Panc1 (cell line): ENCODE results near the gene BCCIP. TPM values are rescaled to one million over a fixed set of nuclear protein-coding genes. Genes with fewer than 3 reads are reported as not detected.

Source experiments
- ATAC-seq: fragments of 200-7000 bp; cut with Tn5 transposase; 2 replicates; pipeline ENCODE4 v1.9.1; 2020; ENCODE audit warnings: mild to moderate bottlenecking, moderate library complexity
- BruUV-seq: library from RNA; stranded (reverse); fragments of 400-500 nt; replicated peaks from 2 replicates; lab custom pipeline; 2021; lab: Mats Ljungman, UMichigan
- CTCF ChIA-PET: fragments of 300-600 bp; sonication (Branson Sonifier 250); formaldehyde crosslinking; loops from one replicate; lab custom pipeline; 2022; ENCODE audit warnings: antibody characterized with exemption; lab: Charles Lee
- POLR2A ChIA-PET: fragments of 300-600 bp; sonication (Branson Sonifier 250); formaldehyde crosslinking; loops from one replicate; lab custom pipeline; 2022; ENCODE audit warnings: antibody characterized with exemption; lab: Charles Lee
- DNase-seq: peaks from one replicate; pipeline ENCODE4 v3.0.0-alpha.2; 2010; ENCODE audit warnings: low read depth, low spot score
- H3K27ac ChIP-seq: 2 replicates; pipeline ENCODE4 v1.5.1; 2011; ENCODE audit warnings: mild to moderate bottlenecking, low read length, inconsistent platforms
- H3K27me3 ChIP-seq: fragments of 200-500 bp; sonication (Bioruptor generic); 2 replicates; pipeline ENCODE4 v1.6.0; 2014; ENCODE audit warnings: low read length, inconsistent platforms; ENCODE audit not compliant: control insufficient read depth, insufficient read depth
- H3K36me3 ChIP-seq: fragments of 200-500 bp; sonication (Bioruptor generic); 2 replicates; pipeline ENCODE4 v1.5.1; 2014; ENCODE audit warnings: inconsistent platforms, mild to moderate bottlenecking, low read length, moderate library complexity; ENCODE audit not compliant: control insufficient read depth, insufficient read depth
- H3K4me1 ChIP-seq: 2 replicates; pipeline ENCODE4 v1.5.1; 2011; ENCODE audit warnings: inconsistent platforms, mild to moderate bottlenecking, low read length, moderate library complexity; ENCODE audit not compliant: control insufficient read depth, insufficient read depth
- H3K4me3 ChIP-seq, 2 experiments: 2 replicates each; pipeline ENCODE4 v1.5.1; 2011 to 2012; ENCODE audit warnings: low read depth in 2 of 2, low read length in 2 of 2, mild to moderate bottlenecking in 2 of 2, inconsistent platforms in 1 of 2, moderate library complexity in 1 of 2
- H3K9me3 ChIP-seq: fragments of 200-500 bp; sonication (Bioruptor generic); 2 replicates; pipeline ENCODE4 v1.5.1; 2014; ENCODE audit warnings: low read depth, mild to moderate bottlenecking, inconsistent platforms, low read length, moderate library complexity; ENCODE audit not compliant: control insufficient read depth, insufficient read depth
- CTCF ChIP-seq: fragments of 450-650 bp; IDR thresholded peaks from 2 replicates; pipeline ENCODE4 v1.5.1; 2017; ENCODE audit warnings: mild to moderate bottlenecking
- POLR2AphosphoS5 ChIP-seq: IDR thresholded peaks from 2 replicates; pipeline ENCODE4 v1.6.1; 2012; ENCODE audit warnings: mild to moderate bottlenecking, low read depth, low read length, moderate library complexity
- REST ChIP-seq, 2 experiments: IDR thresholded peaks; 2 replicates each; pipeline ENCODE4 v1.6.1; 2011 to 2012; ENCODE audit warnings: low read depth in 2 of 2, control low read depth in 1 of 2, low read length in 1 of 2, mild to moderate bottlenecking in 1 of 2, moderate library complexity in 1 of 2; ENCODE audit not compliant: insufficient read depth in 1 of 2
- SIN3A ChIP-seq: IDR thresholded peaks from 2 replicates; pipeline ENCODE4 v1.6.1; 2012; ENCODE audit warnings: low read depth, mild to moderate bottlenecking, low read length, moderate library complexity, borderline replicate concordance; ENCODE audit not compliant: insufficient read depth
- TCF7L2 ChIP-seq: IDR thresholded peaks from 2 replicates; pipeline ENCODE4 v1.6.1; 2011; ENCODE audit warnings: mild to moderate bottlenecking, low read depth, low read length, inconsistent platforms
- in situ Hi-C: cut with HindIII; loops from 2 replicates; pipeline ENCODE4 v1.10.0; 2016; ENCODE audit warnings: low sequenced_read_pairs, low pct_unique_long_range_greater_than_20kb
- intact Hi-C: fragments of 100-400 bp; cut with micrococcal nuclease; formaldehyde crosslinking; loops from one replicate; pipeline ENCODE4 v1.10.0; 2022; ENCODE audit not compliant: unreplicated experiment
- total RNA-seq: library from RNA; stranded (reverse); gene quantifications from one replicate; pipeline ENCODE4 v1.2.1, GENCODE V29; 2021; ENCODE audit not compliant: unreplicated experiment

Gene BCCIP
- total RNA-seq, 1 experiment from 2014 or later, result 123 TPM

GRCh38 chr10:125827133-125827532, 3.8 kb downstream of the BCCIP start:
- TF ChIP-seq CTCF (no peak), SIN3A (no peak), POLR2AphosphoS5 (no peak), TCF7L2 (no peak), REST (IDR thresholded peaks at IDR 0.05; ENCODE audit: insufficient read depth in 1 of 2, low read depth in 2 of 2, low read length in 1 of 2) (no peak)
- ChIA-PET CTCF (no interaction called here), POLR2A (no interaction called here)
- no peak for ATAC-seq
- BruUV-seq, result no TSS peak
- DNase-seq, result no peak
- peaks cover 74% of the 10 kb centered on the region for H3K36me3 ChIP-seq
- H3K4me3 ChIP-seq, result no peak overlapping the region
- H3K9me3 ChIP-seq, result no peaks in the 10 kb centered on the region
- no peak overlapping the region for H3K27ac ChIP-seq
- intact Hi-C loops (no loop called here), in situ Hi-C loops (no loop called here)
- H3K4me1 ChIP-seq, result peaks cover 20% of the 10 kb centered on the region
- H3K27me3 ChIP-seq, result no peaks in the 10 kb centered on the region

- DNase-seq (no peak), ATAC-seq (no peak)
- Histone ChIP-seq H3K36me3 (peaks cover 75% of the 10 kb centered on the region), H3K27ac (no peak overlapping the region), H3K9me3 (no peaks in the 10 kb centered on the region), H3K4me3 (no peak overlapping the region), H3K27me3 (no peaks in the 10 kb centered on the region), H3K4me1 (peaks cover 20% of the 10 kb centered on the region)
- POLR2A ChIA-PET, result no interaction called here
- CTCF ChIA-PET, result no interaction called here
- no TSS peak for BruUV-seq
- intact Hi-C loops (no loop called here), in situ Hi-C loops (no loop called here)
- no peak for TF ChIP-seq REST (IDR thresholded peaks at IDR 0.05; ENCODE audit: insufficient read depth in 1 of 2, low read depth in 2 of 2, low read length in 1 of 2)
- TF ChIP-seq TCF7L2, result no peak
- no peak for TF ChIP-seq CTCF
- no peak for TF ChIP-seq POLR2AphosphoS5
- no peak for TF ChIP-seq SIN3A
These were observed 5.0 kb downstream of the BCCIP start for GRCh38 chr10:125828311-125828710.
